H1 (cell line): ENCODE results near the gene COL12A1. TPM values are rescaled to one million over a fixed set of nuclear protein-coding genes. Genes with fewer than 3 reads are reported as not detected.

ENCODE experiments used
- CTCF ChIA-PET: fragments of 300-600 bp; sonication (Branson Sonifier 250); formaldehyde crosslinking; loops from one replicate; lab custom pipeline; 2021; ENCODE audit not compliant: partially characterized antibody; lab: Charles Lee
- POLR2A ChIA-PET: fragments of 300-600 bp; sonication (Branson Sonifier 250); formaldehyde crosslinking; loops from one replicate; lab custom pipeline; 2021; ENCODE audit warnings: inconsistent platforms; ENCODE audit not compliant: partially characterized antibody; lab: Charles Lee
- DNase-seq, 2 experiments: peaks; one replicate each; pipeline versions ENCODE4 v3.0.0 to v3.0.0-alpha.2; 2010 to 2022; ENCODE audit warnings: low spot score in 2 of 2, low read depth in 1 of 2, mixed read lengths in 1 of 2
- FAIRE-seq: peaks from 2 replicates; lab custom pipeline; 2011; peaks lifted over from hg19 to GRCh38; lab: Jason Lieb, UNC
- H2AFZ ChIP-seq: 2 replicates; pipeline ENCODE4 v1.8.1; 2012; ENCODE audit warnings: low read length, inconsistent platforms
- H2AK5ac ChIP-seq: 2 replicates; pipeline ENCODE4 v1.6.1; 2013; ENCODE audit warnings: low read depth, low read length
- H2BK120ac ChIP-seq: replicated peaks from 2 replicates; pipeline ENCODE3; 2013; ENCODE audit warnings: low read depth, low read length, inconsistent platforms
- H2BK12ac ChIP-seq: 2 replicates; pipeline ENCODE4 v1.6.1; 2013; ENCODE audit warnings: low read depth, low read length
- H2BK15ac ChIP-seq: 2 replicates; pipeline ENCODE4 v1.6.1; 2013; ENCODE audit warnings: low read length
- H2BK20ac ChIP-seq: 2 replicates; pipeline ENCODE4 v1.6.1; 2013; ENCODE audit warnings: low read length
- H2BK5ac ChIP-seq: 2 replicates; pipeline ENCODE4 v1.6.1; 2013; ENCODE audit warnings: low read depth, low read length
- H3K14ac ChIP-seq: 2 replicates; pipeline ENCODE4 v1.6.1; 2013; ENCODE audit warnings: inconsistent platforms; ENCODE audit not compliant: insufficient read length
- H3K18ac ChIP-seq: 2 replicates; pipeline ENCODE4 v1.6.1; 2013; ENCODE audit warnings: low read length; ENCODE audit errors: extremely low read depth
- H3K23ac ChIP-seq: 2 replicates; pipeline ENCODE4 v1.6.1; 2013; ENCODE audit warnings: inconsistent platforms; ENCODE audit not compliant: insufficient read length
- H3K23me2 ChIP-seq: 2 replicates; pipeline ENCODE4 v1.6.1; 2013; ENCODE audit warnings: low read depth, low read length
- H3K27ac ChIP-seq: 2 replicates; pipeline ENCODE4 v1.6.1; 2011; ENCODE audit warnings: low read depth, low read length, inconsistent platforms
- H3K27me3 ChIP-seq, 4 experiments: replicated peaks in 1 of 4; 1 replicate in 1 of 4; 2 replicates in 3 of 4; pipeline versions ENCODE4 v1.6.1 to v1.8.1; 2011 to 2013; ENCODE audit warnings: low read length in 3 of 4, mild to moderate bottlenecking in 3 of 4, inconsistent platforms in 2 of 4, mixed read lengths in 2 of 4, moderate library complexity in 1 of 4; ENCODE audit not compliant: control insufficient read depth in 3 of 4, insufficient read depth in 3 of 4; ENCODE audit errors: extremely low read depth in 1 of 4
- H3K36me3 ChIP-seq, 4 experiments: 2 replicates each; pipeline versions ENCODE4 v1.6.1 to v1.8.1; 2011 to 2013; ENCODE audit warnings: mild to moderate bottlenecking in 4 of 4, low read length in 3 of 4, moderate library complexity in 2 of 4, control low read depth in 1 of 4, inconsistent platforms in 1 of 4; ENCODE audit not compliant: insufficient read depth in 4 of 4, control insufficient read depth in 2 of 4
- H3K4ac ChIP-seq: replicated peaks from 2 replicates; pipeline ENCODE3; 2013; ENCODE audit warnings: low read length, low read depth, mixed read lengths, inconsistent platforms; ENCODE audit not compliant: insufficient read length
- H3K4me1 ChIP-seq, 4 experiments: replicated peaks in 1 of 4; 1 replicate in 1 of 4; 2 replicates in 3 of 4; pipeline versions ENCODE4 v1.6.1 to v1.8.1; 2011 to 2013; ENCODE audit warnings: low read length in 3 of 4, inconsistent platforms in 2 of 4, mixed read lengths in 1 of 4; ENCODE audit not compliant: insufficient read depth in 4 of 4, control insufficient read depth in 3 of 4
- H3K4me2 ChIP-seq, 2 experiments: 2 replicates each; pipeline versions ENCODE4 v1.6.1 to v1.8.1; 2011 to 2013; ENCODE audit warnings: low read depth in 2 of 2, low read length in 2 of 2, control low read depth in 1 of 2, inconsistent platforms in 1 of 2, mild to moderate bottlenecking in 1 of 2; ENCODE audit not compliant: insufficient read depth in 1 of 2
- H3K4me3 ChIP-seq, 4 experiments: fragments of 200-600, 300-600 bp in 1 of 4; sonication (generic), shearing (Covaris generic), sonication (Bioruptor Twin) in 1 of 4; 2 replicates each; pipeline versions ENCODE4 v1.5.1 to v1.8.1; 2011 to 2016; ENCODE audit warnings: low read length in 4 of 4, low read depth in 3 of 4, control low read depth in 2 of 4, inconsistent platforms in 2 of 4, mild to moderate bottlenecking in 2 of 4, mixed read lengths in 1 of 4, moderate library complexity in 1 of 4; ENCODE audit not compliant: insufficient read depth in 2 of 4; ENCODE audit errors: extremely low read depth in 1 of 4
- H3K56ac ChIP-seq: replicated peaks from 2 replicates; pipeline ENCODE3; 2013; ENCODE audit warnings: low read depth, mild to moderate bottlenecking, mixed read lengths, low read length, inconsistent platforms; ENCODE audit not compliant: insufficient read length
- H3K79me1 ChIP-seq: 2 replicates; pipeline ENCODE4 v1.6.1; 2013; ENCODE audit warnings: low read depth, low read length, control low read depth
- H3K79me2 ChIP-seq, 2 experiments: 2 replicates each; pipeline versions ENCODE4 v1.6.1 to v1.8.1; 2012 to 2013; ENCODE audit warnings: low read length in 2 of 2, mild to moderate bottlenecking in 2 of 2, inconsistent platforms in 1 of 2; ENCODE audit not compliant: insufficient read depth in 2 of 2, control insufficient read depth in 1 of 2
- H3K9ac ChIP-seq, 4 experiments: replicated peaks in 1 of 4; 1 replicate in 1 of 4; 2 replicates in 3 of 4; pipeline versions ENCODE4 v1.6.1 to v1.8.1; 2011 to 2013; ENCODE audit warnings: low read depth in 3 of 4, low read length in 3 of 4, control low read depth in 2 of 4, mild to moderate bottlenecking in 2 of 4, moderate library complexity in 2 of 4, inconsistent platforms in 1 of 4; ENCODE audit errors: extremely low read depth in 1 of 4
- H3K9me3 ChIP-seq, 2 experiments: 2 replicates each; pipeline versions ENCODE4 v1.6.1 to v1.8.1; 2012 to 2013; ENCODE audit warnings: mild to moderate bottlenecking in 2 of 2, moderate library complexity in 2 of 2, control low read depth in 1 of 2, inconsistent platforms in 1 of 2, low read depth in 1 of 2, low read length in 1 of 2, mixed read lengths in 1 of 2; ENCODE audit not compliant: insufficient read depth in 2 of 2
- H4K20me1 ChIP-seq, 2 experiments: replicated peaks in 1 of 2; 2 replicates each; pipeline versions ENCODE3 to v1.8.1; 2011 to 2013; ENCODE audit warnings: inconsistent platforms in 2 of 2, low read length in 2 of 2, mild to moderate bottlenecking in 1 of 2; ENCODE audit not compliant: insufficient read depth in 2 of 2, control insufficient read depth in 1 of 2
- H4K5ac ChIP-seq: 2 replicates; pipeline ENCODE4 v1.6.1; 2013; ENCODE audit warnings: low read length, low read depth, mixed read lengths, inconsistent platforms; ENCODE audit not compliant: insufficient read length
- H4K8ac ChIP-seq: 2 replicates; pipeline ENCODE4 v1.8.0; 2013; ENCODE audit warnings: mild to moderate bottlenecking, moderate library complexity, low read length, inconsistent platforms; ENCODE audit not compliant: insufficient read depth; ENCODE audit errors: extremely low read depth
- H4K91ac ChIP-seq: replicated peaks from 2 replicates; pipeline ENCODE3; 2013; ENCODE audit warnings: low read length, mixed read lengths, inconsistent platforms; ENCODE audit not compliant: insufficient read length
- CREB1 ChIP-seq: IDR thresholded peaks from 2 replicates; pipeline ENCODE4 v1.6.1; 2012; ENCODE audit warnings: inconsistent platforms
- HDAC2 ChIP-seq, 2 experiments: fragments of 300-600 bp in 1 of 2; sonication (generic) in 1 of 2; IDR thresholded peaks; 2 replicates each; pipeline ENCODE4 v1.6.1; 2011 to 2012; ENCODE audit warnings: low read depth in 2 of 2, low read length in 2 of 2, mild to moderate bottlenecking in 2 of 2, moderate library complexity in 2 of 2, borderline replicate concordance in 1 of 2, inconsistent platforms in 1 of 2
- RBBP5 ChIP-seq: IDR thresholded peaks from 2 replicates; pipeline ENCODE4 v1.7.1; 2012; ENCODE audit warnings: low read depth, mild to moderate bottlenecking, inconsistent platforms, low read length, moderate library complexity, borderline replicate concordance
- RFX5 ChIP-seq: IDR thresholded peaks from 2 replicates; pipeline ENCODE4 v1.6.1; 2011; ENCODE audit warnings: low read depth, low read length, improper control_type of control experiment, borderline replicate concordance
- SIN3A ChIP-seq, 2 experiments: IDR thresholded peaks in 1 of 2; conservative IDR thresholded peaks in 1 of 2; 2 replicates each; pipeline ENCODE4 v1.6.1; 2011 to 2012; ENCODE audit warnings: low read length in 2 of 2, improper control_type of control experiment in 1 of 2, low read depth in 1 of 2, mild to moderate bottlenecking in 1 of 2
- SP2 ChIP-seq: IDR thresholded peaks from 2 replicates; pipeline ENCODE4 v1.6.1; 2012; ENCODE audit warnings: mild to moderate bottlenecking, low read length, inconsistent platforms
- SRF ChIP-seq: IDR thresholded peaks from 2 replicates; pipeline ENCODE4 v1.6.1; 2011; ENCODE audit warnings: mild to moderate bottlenecking, low read depth, low read length, moderate library complexity
- TAF1 ChIP-seq: IDR thresholded peaks from 2 replicates; pipeline ENCODE4 v1.6.1; 2011; ENCODE audit warnings: mild to moderate bottlenecking, low read depth, low read length
- TAF7 ChIP-seq: optimal IDR thresholded peaks from 2 replicates; pipeline ENCODE3; 2011; ENCODE audit warnings: low read depth, mild to moderate bottlenecking, inconsistent platforms, low read length, moderate library complexity, borderline replicate concordance
- WGBS, 2 experiments: shearing (Covaris generic) in 1 of 2; methylation state at CpG; one replicate each; pipeline versions ENCODE4 v1.1.6 to v1.1.7; 2013 to 2015; ENCODE audit warnings: low lambda C conversion rate in 2 of 2, mixed read lengths in 2 of 2, inconsistent platforms in 1 of 2, low coverage in 1 of 2, missing lambda C conversion rate in 1 of 2; ENCODE audit not compliant: insufficient replicate concordance in 2 of 2, insufficient coverage in 1 of 2, insufficient read length in 1 of 2; ENCODE audit errors: extremely low coverage in 1 of 2, missing lambda C conversion rate in 1 of 2; 5-methylcytosine and 5-hydroxymethylcytosine counted together
- polyA plus RNA-seq, 7 experiments: library from polyadenylated mRNA; depleted of rRNA in 3 of 7; stranded (reverse) in 5 of 7; unstranded in 2 of 7; fragments of >200 nt in 5 of 7; fragments of 200-250 nt in 2 of 7; gene quantifications; 1 replicate in 5 of 7; 2 replicates in 1 of 7; 4 replicates in 1 of 7; pipeline versions ENCODE4 v1.2.1 to v1.2.3, GENCODE V29; 2011 to 2013; ENCODE audit warnings: missing spikeins in 2 of 7, mixed read lengths in 2 of 7
- total RNA-seq: library from RNA; stranded (reverse); fragmentation: NEBNext Ultra II Directional; extraction: Animal tissue kit (Norgen Biotek cat#: 25700); gene quantifications from 2 replicates; pipeline ENCODE4 v1.2.1, GENCODE V29; 2021
- TF ChIP-seq, protein P1 (sequence below): IDR thresholded peaks from 2 replicates; pipeline ENCODE4 v1.6.1; 2011; ENCODE audit warnings: low read length, improper control_type of control experiment

The COL12A1 gene
- total and polyA plus RNA-seq, 2 of the 8 experiments (the other 6 are each of a cell fraction or from before 2014, with no cell fraction given) = 1.4 to 4.7 TPM

- ChIA-PET CTCF (interaction anchor here (1.1 to 2.0 kb wide), 2 partner anchors 12 to 34 kb away, joined by 4 to 6 read pairs; no protein-coding TSS in a partner anchor), POLR2A (interaction anchor here (0.8 to 3.6 kb wide), 19 partner anchors 8 to 360 kb away, joined by 3 to 35 read pairs (median 5); partner anchors contain the start of genes SENP6 and TMEM30A)
- no peak within 1 kb of the TSS for H3K23ac ChIP-seq
- peaks cover 6 to 26% (median 16%) of the 10 kb centered on the region in 4 experiments; a peak in 7 of 8 replicates for H3K36me3 ChIP-seq
- H3K9ac ChIP-seq = peak within 1 kb of the TSS; percentile 82 to 94 (median 92)
- no peak within 1 kb of the TSS for H3K14ac ChIP-seq
- H2BK12ac ChIP-seq = peak within 1 kb of the TSS; percentile 42; the same call in 1 of the 2 replicates
- peaks cover 2% of the 10 kb centered on the region; the same call in 1 of the 2 replicates for H3K23me2 ChIP-seq
- peak within 1 kb of the TSS; percentile 86 for H3K4ac ChIP-seq
- H3K79me2 ChIP-seq = peaks cover 0 to 36% of the 10 kb centered on the region in 2 experiments; a peak in 2 of 4 replicates
- 1% methylated on average over 36 of the region's 36 CpGs; no CpG with 5 or more reads in 1 of the 2 experiments for WGBS, 2 experiments
- peak; percentile 82 to 83 for DNase-seq
- no peaks in the 10 kb centered on the region; a peak in 1 of 7 replicates for H3K4me1 ChIP-seq
- H2BK20ac ChIP-seq = no peak within 1 kb of the TSS
- peak within 1 kb of the TSS; percentile 87 for H2BK5ac ChIP-seq
- H3K18ac ChIP-seq = peak within 1 kb of the TSS; percentile 49
- H3K56ac ChIP-seq = peak within 1 kb of the TSS; percentile 66
- no peak within 1 kb of the TSS for H2BK15ac ChIP-seq
- no peaks in the 10 kb centered on the region for H3K79me1 ChIP-seq
- no peaks in the 10 kb centered on the region for H3K9me3 ChIP-seq
- peak within 1 kb of the TSS; percentile 92 for H2AFZ ChIP-seq
- peak; percentile 97 for FAIRE-seq
- peak within 1 kb of the TSS; percentile 86 for H3K27ac ChIP-seq
- H4K20me1 ChIP-seq = peaks cover 0 to 1% of the 10 kb centered on the region in 2 experiments
- H2AK5ac ChIP-seq = no peak within 1 kb of the TSS
- peak within 1 kb of the TSS; percentile 78 to 80 for H3K4me2 ChIP-seq
- H4K5ac ChIP-seq = peak within 1 kb of the TSS; percentile 82
- peak within 1 kb of the TSS; percentile 79 to 99 (median 96) for H3K4me3 ChIP-seq
- H2BK120ac ChIP-seq = no peak within 1 kb of the TSS
- H3K27me3 ChIP-seq = no peaks in the 10 kb centered on the region
- peak within 1 kb of the TSS; percentile 4 for H4K91ac ChIP-seq
- peak within 1 kb of the TSS; percentile 87; the same call in 1 of the 2 replicates for H4K8ac ChIP-seq
- TF ChIP-seq HDAC2 (IDR thresholded peaks at IDR 0.05; ENCODE audit: borderline replicate concordance in 1 of 2, low read depth in 2 of 2, low read length in 2 of 2) (peak in 1 of 2 experiments; percentile 36; a peak in 1 of 4 replicates), SIN3A (conservative IDR thresholded peaks at IDR 0.05 in 1 of 2, IDR thresholded peaks at IDR 0.05 in 1 of 2; ENCODE audit: low read depth in 1 of 2, low read length in 2 of 2) (peak; percentile 46 to 59; a peak in 2 of 4 replicates), TAF7 (peak; percentile 37), SRF (no peak), TAF1 (peak; percentile 98), RBBP5 (no peak), SP2 (peak; percentile 100), CREB1 (peak; percentile 52), RFX5 (no peak)
- TF ChIP-seq, protein P1, sequence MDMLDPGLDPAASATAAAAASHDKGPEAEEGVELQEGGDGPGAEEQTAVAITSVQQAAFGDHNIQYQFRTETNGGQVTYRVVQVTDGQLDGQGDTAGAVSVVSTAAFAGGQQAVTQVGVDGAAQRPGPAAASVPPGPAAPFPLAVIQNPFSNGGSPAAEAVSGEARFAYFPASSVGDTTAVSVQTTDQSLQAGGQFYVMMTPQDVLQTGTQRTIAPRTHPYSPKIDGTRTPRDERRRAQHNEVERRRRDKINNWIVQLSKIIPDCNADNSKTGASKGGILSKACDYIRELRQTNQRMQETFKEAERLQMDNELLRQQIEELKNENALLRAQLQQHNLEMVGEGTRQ = no peak
Observed at GRCh38 chr6:75243333-75244062, 37.6 kb upstream of the COL12A1 start, which contains the start of gene COX7A2. Gene COX7A2 (minus strand): TSS chr6:75243801. CDS start chr6:75243734, 67 bp downstream.
